Smooth muscle cell (in vitro differentiated cells): ENCODE data around the gene C1GALT1. TPM values are rescaled to one million over a fixed set of nuclear protein-coding genes. Genes with fewer than 3 reads are reported as not detected.

Experiments
- DNase-seq: peaks from one replicate; lab custom pipeline; 2025; ENCODE audit not compliant: unreplicated experiment; lab: John Stamatoyannopoulos, UW
- H2AFZ ChIP-seq: fragments of 200-600 bp; sonication (generic); 2 replicates; pipeline ENCODE4 v1.6.0; 2016; ENCODE audit warnings: antibody characterized with exemption, low read depth, mild to moderate bottlenecking
- H3F3A ChIP-seq: fragments of 200-600 bp; sonication (generic); 2 replicates; pipeline ENCODE4 v1.6.0; 2017; ENCODE audit warnings: antibody characterized with exemption, low read depth
- H3K27ac ChIP-seq: fragments of 200-600 bp; sonication (generic); 2 replicates; pipeline ENCODE4 v1.5.1; 2016; ENCODE audit warnings: low read depth, mild to moderate bottlenecking
- H3K27me3 ChIP-seq: fragments of 200-600 bp; sonication (generic); 2 replicates; pipeline ENCODE4 v1.6.1; 2016; ENCODE audit warnings: low read depth, mild to moderate bottlenecking
- H3K36me3 ChIP-seq: fragments of 200-600 bp; sonication (generic); 2 replicates; pipeline ENCODE4 v1.5.1; 2016; ENCODE audit warnings: low read depth
- H3K4me1 ChIP-seq: fragments of 200-600 bp; sonication (generic); 2 replicates; pipeline ENCODE4 v1.5.1; 2016; ENCODE audit warnings: low read depth
- H3K4me2 ChIP-seq: fragments of 200-600 bp; sonication (generic); 2 replicates; pipeline ENCODE4 v1.6.0; 2016; ENCODE audit warnings: mild to moderate bottlenecking
- H3K4me3 ChIP-seq: fragments of 200-600 bp; sonication (generic); 2 replicates; pipeline ENCODE4 v1.5.1; 2016; ENCODE audit warnings: mild to moderate bottlenecking
- H3K79me2 ChIP-seq: fragments of 200-600 bp; sonication (generic); 2 replicates; pipeline ENCODE4 v1.6.0; 2016; ENCODE audit warnings: low read depth, mild to moderate bottlenecking
- H3K9ac ChIP-seq: fragments of 200-600 bp; sonication (generic); 2 replicates; pipeline ENCODE4 v1.6.0; 2016; ENCODE audit warnings: low read depth
- H3K9me3 ChIP-seq: fragments of 200-600 bp; sonication (generic); replicated peaks from 2 replicates; pipeline ENCODE4 v1.5.1; 2016; ENCODE audit warnings: low read depth
- H4K20me1 ChIP-seq: fragments of 200-600 bp; sonication (generic); 2 replicates; pipeline ENCODE4 v1.6.0; 2016; ENCODE audit warnings: low read depth
- CTCF ChIP-seq: fragments of 200-600 bp; sonication (generic); IDR thresholded peaks from 2 replicates; pipeline ENCODE4 v1.5.1; 2017; ENCODE audit warnings: borderline replicate concordance, mild to moderate bottlenecking, antibody characterized with exemption; ENCODE audit not compliant: insufficient read depth, poor library complexity, severe bottlenecking
- WGBS: methylation state at CpG from one replicate; pipeline ENCODE4 v1.1.7; 2016; ENCODE audit warnings: low lambda C conversion rate; 5-methylcytosine and 5-hydroxymethylcytosine counted together
- polyA plus RNA-seq: library from polyadenylated mRNA; unstranded; fragments of >200 nt; fragmentation: Nextera tagmentation; extraction: Ambion mirVana; gene quantifications from 2 replicates; pipeline ENCODE4 v1.2.1, GENCODE V29; 2016
- total RNA-seq: library from RNA; depleted of rRNA; stranded (reverse); fragments of >200 nt; gene quantifications from 2 replicates; pipeline ENCODE4 v1.2.3, GENCODE V29; 2014

Gene C1GALT1
- total and polyA plus RNA-seq, 2 experiments from 2014 or later, result 20.6 to 89.9 TPM

GRCh38 chr7:7216279-7216678, 33.9 kb downstream of the C1GALT1 start:
- Histone ChIP-seq H4K20me1 (peaks cover 32% of the 10 kb centered on the region), H3K36me3 (no peaks in the 10 kb centered on the region), H3K4me3 (no peak overlapping the region), H3K27me3 (no peaks in the 10 kb centered on the region), H3K27ac (no peak overlapping the region), H2AFZ (no peak overlapping the region), H3K4me2 (peak overlapping the region; percentile 10), H3K9ac (no peak overlapping the region), H3K79me2 (peaks cover 24% of the 10 kb centered on the region), H3K4me1 (no peaks in the 10 kb centered on the region), H3K9me3 (no peaks in the 10 kb centered on the region), H3F3A (peaks cover 8% of the 10 kb centered on the region)
- no peak for DNase-seq
- no peak for TF ChIP-seq CTCF
- 76% methylated on average over 6 of the region's 6 CpGs for WGBS

DNA sequence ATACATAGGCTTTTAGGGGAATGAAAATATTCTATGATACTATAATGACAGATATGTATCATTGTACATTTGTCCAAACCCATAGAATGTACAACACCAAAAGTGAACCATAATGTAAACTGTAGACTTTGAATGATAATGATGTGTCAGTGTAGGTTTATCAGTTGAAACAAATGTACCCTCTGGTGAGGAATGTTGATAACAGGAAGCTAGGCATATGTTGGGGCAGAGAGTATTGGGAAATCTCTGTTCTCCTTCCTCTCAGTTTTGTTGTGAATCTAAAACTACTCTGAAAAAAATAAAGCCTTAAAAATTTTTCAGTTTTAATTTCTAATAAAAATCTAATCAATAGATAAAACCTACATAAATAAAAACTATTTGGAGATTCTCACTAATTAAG, 36.9 kb downstream of the C1GALT1 start:
- Histone ChIP-seq H3K79me2 (peaks cover 26% of the 10 kb centered on the region), H3K4me2 (no peak overlapping the region), H3K27me3 (no peaks in the 10 kb centered on the region), H3F3A (peaks cover 8% of the 10 kb centered on the region), H3K27ac (no peak overlapping the region), H3K9me3 (no peaks in the 10 kb centered on the region), H2AFZ (no peak overlapping the region), H4K20me1 (peaks cover 23% of the 10 kb centered on the region), H3K4me3 (no peak overlapping the region), H3K9ac (no peak overlapping the region), H3K36me3 (no peaks in the 10 kb centered on the region), H3K4me1 (peaks cover 3% of the 10 kb centered on the region)
- no peak for DNase-seq
- TF ChIP-seq CTCF, result no peak

GRCh38 chr7:7220821-7221220, 38.5 kb downstream of the C1GALT1 start:
- Histone ChIP-seq H3K27me3 (no peaks in the 10 kb centered on the region), H3F3A (peaks cover 8% of the 10 kb centered on the region), H3K4me2 (peak overlapping the region; percentile 68), H4K20me1 (peaks cover 27% of the 10 kb centered on the region), H3K4me3 (no peak overlapping the region), H3K36me3 (no peaks in the 10 kb centered on the region), H3K27ac (peak overlapping the region; percentile 83), H3K79me2 (peaks cover 36% of the 10 kb centered on the region), H3K4me1 (peaks cover 3% of the 10 kb centered on the region), H3K9me3 (no peaks in the 10 kb centered on the region), H2AFZ (no peak overlapping the region), H3K9ac (no peak overlapping the region)
- no peak for DNase-seq
- WGBS, result 27% methylated on average over 3 of the region's 3 CpGs
- no peak for TF ChIP-seq CTCF

GRCh38 chr7:7221599-7222038, 39.3 kb downstream of the C1GALT1 start:
- Histone ChIP-seq H3F3A (peaks cover 8% of the 10 kb centered on the region), H3K9me3 (no peaks in the 10 kb centered on the region), H3K27me3 (no peaks in the 10 kb centered on the region), H3K79me2 (peaks cover 44% of the 10 kb centered on the region), H2AFZ (no peak overlapping the region), H3K27ac (peak overlapping the region; percentile 83), H3K4me2 (peak overlapping the region; percentile 68), H4K20me1 (peaks cover 31% of the 10 kb centered on the region), H3K9ac (no peak overlapping the region), H3K36me3 (no peaks in the 10 kb centered on the region), H3K4me3 (no peak overlapping the region), H3K4me1 (peaks cover 3% of the 10 kb centered on the region)
- peak; percentile 5 for DNase-seq
- 0% methylated on average over 2 of the region's 2 CpGs for WGBS
- TF ChIP-seq CTCF, result no peak
